H1 (cell line): ENCODE results near the gene TNFRSF14. TPM values are rescaled to one million over a fixed set of nuclear protein-coding genes. Genes with fewer than 3 reads are reported as not detected.

Experiments
- CTCF ChIA-PET: fragments of 300-600 bp; sonication (Branson Sonifier 250); formaldehyde crosslinking; loops from one replicate; lab custom pipeline; 2021; ENCODE audit not compliant: partially characterized antibody; lab: Charles Lee
- POLR2A ChIA-PET: fragments of 300-600 bp; sonication (Branson Sonifier 250); formaldehyde crosslinking; loops from one replicate; lab custom pipeline; 2021; ENCODE audit warnings: inconsistent platforms; ENCODE audit not compliant: partially characterized antibody; lab: Charles Lee
- DNase-seq, 2 experiments: peaks; one replicate each; pipeline versions ENCODE4 v3.0.0 to v3.0.0-alpha.2; 2010 to 2022; ENCODE audit warnings: low spot score in 2 of 2, low read depth in 1 of 2, mixed read lengths in 1 of 2
- FAIRE-seq: peaks from 2 replicates; lab custom pipeline; 2011; peaks lifted over from hg19 to GRCh38; lab: Jason Lieb, UNC
- H2AFZ ChIP-seq: 2 replicates; pipeline ENCODE4 v1.8.1; 2012; ENCODE audit warnings: low read length, inconsistent platforms
- H2AK5ac ChIP-seq: 2 replicates; pipeline ENCODE4 v1.6.1; 2013; ENCODE audit warnings: low read depth, low read length
- H2BK120ac ChIP-seq: replicated peaks from 2 replicates; pipeline ENCODE3; 2013; ENCODE audit warnings: low read depth, low read length, inconsistent platforms
- H2BK12ac ChIP-seq: 2 replicates; pipeline ENCODE4 v1.6.1; 2013; ENCODE audit warnings: low read depth, low read length
- H2BK15ac ChIP-seq: 2 replicates; pipeline ENCODE4 v1.6.1; 2013; ENCODE audit warnings: low read length
- H2BK20ac ChIP-seq: 2 replicates; pipeline ENCODE4 v1.6.1; 2013; ENCODE audit warnings: low read length
- H2BK5ac ChIP-seq: 2 replicates; pipeline ENCODE4 v1.6.1; 2013; ENCODE audit warnings: low read depth, low read length
- H3K14ac ChIP-seq: 2 replicates; pipeline ENCODE4 v1.6.1; 2013; ENCODE audit warnings: inconsistent platforms; ENCODE audit not compliant: insufficient read length
- H3K18ac ChIP-seq: 2 replicates; pipeline ENCODE4 v1.6.1; 2013; ENCODE audit warnings: low read length; ENCODE audit errors: extremely low read depth
- H3K23ac ChIP-seq: 2 replicates; pipeline ENCODE4 v1.6.1; 2013; ENCODE audit warnings: inconsistent platforms; ENCODE audit not compliant: insufficient read length
- H3K23me2 ChIP-seq: 2 replicates; pipeline ENCODE4 v1.6.1; 2013; ENCODE audit warnings: low read depth, low read length
- H3K27ac ChIP-seq: 2 replicates; pipeline ENCODE4 v1.6.1; 2011; ENCODE audit warnings: low read depth, low read length, inconsistent platforms
- H3K27me3 ChIP-seq, 4 experiments: replicated peaks in 1 of 4; 1 replicate in 1 of 4; 2 replicates in 3 of 4; pipeline versions ENCODE4 v1.6.1 to v1.8.1; 2011 to 2013; ENCODE audit warnings: low read length in 3 of 4, mild to moderate bottlenecking in 3 of 4, inconsistent platforms in 2 of 4, mixed read lengths in 2 of 4, moderate library complexity in 1 of 4; ENCODE audit not compliant: control insufficient read depth in 3 of 4, insufficient read depth in 3 of 4; ENCODE audit errors: extremely low read depth in 1 of 4
- H3K36me3 ChIP-seq, 4 experiments: 2 replicates each; pipeline versions ENCODE4 v1.6.1 to v1.8.1; 2011 to 2013; ENCODE audit warnings: mild to moderate bottlenecking in 4 of 4, low read length in 3 of 4, moderate library complexity in 2 of 4, control low read depth in 1 of 4, inconsistent platforms in 1 of 4; ENCODE audit not compliant: insufficient read depth in 4 of 4, control insufficient read depth in 2 of 4
- H3K4ac ChIP-seq: replicated peaks from 2 replicates; pipeline ENCODE3; 2013; ENCODE audit warnings: low read length, low read depth, mixed read lengths, inconsistent platforms; ENCODE audit not compliant: insufficient read length
- H3K4me1 ChIP-seq, 4 experiments: replicated peaks in 1 of 4; 1 replicate in 1 of 4; 2 replicates in 3 of 4; pipeline versions ENCODE4 v1.6.1 to v1.8.1; 2011 to 2013; ENCODE audit warnings: low read length in 3 of 4, inconsistent platforms in 2 of 4, mixed read lengths in 1 of 4; ENCODE audit not compliant: insufficient read depth in 4 of 4, control insufficient read depth in 3 of 4
- H3K4me2 ChIP-seq, 2 experiments: 2 replicates each; pipeline versions ENCODE4 v1.6.1 to v1.8.1; 2011 to 2013; ENCODE audit warnings: low read depth in 2 of 2, low read length in 2 of 2, control low read depth in 1 of 2, inconsistent platforms in 1 of 2, mild to moderate bottlenecking in 1 of 2; ENCODE audit not compliant: insufficient read depth in 1 of 2
- H3K4me3 ChIP-seq, 4 experiments: fragments of 200-600, 300-600 bp in 1 of 4; sonication (generic), shearing (Covaris generic), sonication (Bioruptor Twin) in 1 of 4; 2 replicates each; pipeline versions ENCODE4 v1.5.1 to v1.8.1; 2011 to 2016; ENCODE audit warnings: low read length in 4 of 4, low read depth in 3 of 4, control low read depth in 2 of 4, inconsistent platforms in 2 of 4, mild to moderate bottlenecking in 2 of 4, mixed read lengths in 1 of 4, moderate library complexity in 1 of 4; ENCODE audit not compliant: insufficient read depth in 2 of 4; ENCODE audit errors: extremely low read depth in 1 of 4
- H3K56ac ChIP-seq: replicated peaks from 2 replicates; pipeline ENCODE3; 2013; ENCODE audit warnings: low read depth, mild to moderate bottlenecking, mixed read lengths, low read length, inconsistent platforms; ENCODE audit not compliant: insufficient read length
- H3K79me1 ChIP-seq: 2 replicates; pipeline ENCODE4 v1.6.1; 2013; ENCODE audit warnings: low read depth, low read length, control low read depth
- H3K79me2 ChIP-seq, 2 experiments: 2 replicates each; pipeline versions ENCODE4 v1.6.1 to v1.8.1; 2012 to 2013; ENCODE audit warnings: low read length in 2 of 2, mild to moderate bottlenecking in 2 of 2, inconsistent platforms in 1 of 2; ENCODE audit not compliant: insufficient read depth in 2 of 2, control insufficient read depth in 1 of 2
- H3K9ac ChIP-seq, 4 experiments: replicated peaks in 1 of 4; 1 replicate in 1 of 4; 2 replicates in 3 of 4; pipeline versions ENCODE4 v1.6.1 to v1.8.1; 2011 to 2013; ENCODE audit warnings: low read depth in 3 of 4, low read length in 3 of 4, control low read depth in 2 of 4, mild to moderate bottlenecking in 2 of 4, moderate library complexity in 2 of 4, inconsistent platforms in 1 of 4; ENCODE audit errors: extremely low read depth in 1 of 4
- H3K9me3 ChIP-seq, 2 experiments: 2 replicates each; pipeline versions ENCODE4 v1.6.1 to v1.8.1; 2012 to 2013; ENCODE audit warnings: mild to moderate bottlenecking in 2 of 2, moderate library complexity in 2 of 2, control low read depth in 1 of 2, inconsistent platforms in 1 of 2, low read depth in 1 of 2, low read length in 1 of 2, mixed read lengths in 1 of 2; ENCODE audit not compliant: insufficient read depth in 2 of 2
- H4K20me1 ChIP-seq, 2 experiments: replicated peaks in 1 of 2; 2 replicates each; pipeline versions ENCODE3 to v1.8.1; 2011 to 2013; ENCODE audit warnings: inconsistent platforms in 2 of 2, low read length in 2 of 2, mild to moderate bottlenecking in 1 of 2; ENCODE audit not compliant: insufficient read depth in 2 of 2, control insufficient read depth in 1 of 2
- H4K5ac ChIP-seq: 2 replicates; pipeline ENCODE4 v1.6.1; 2013; ENCODE audit warnings: low read length, low read depth, mixed read lengths, inconsistent platforms; ENCODE audit not compliant: insufficient read length
- H4K8ac ChIP-seq: 2 replicates; pipeline ENCODE4 v1.8.0; 2013; ENCODE audit warnings: mild to moderate bottlenecking, moderate library complexity, low read length, inconsistent platforms; ENCODE audit not compliant: insufficient read depth; ENCODE audit errors: extremely low read depth
- H4K91ac ChIP-seq: replicated peaks from 2 replicates; pipeline ENCODE3; 2013; ENCODE audit warnings: low read length, mixed read lengths, inconsistent platforms; ENCODE audit not compliant: insufficient read length
- BCL11A ChIP-seq, 2 experiments: IDR thresholded peaks; one replicate each; pipeline ENCODE4 v1.6.1; 2011; ENCODE audit warnings: low read depth in 2 of 2, low read length in 2 of 2, mild to moderate bottlenecking in 2 of 2
- CEBPB ChIP-seq: IDR thresholded peaks from 2 replicates; pipeline ENCODE4 v1.6.1; 2012; ENCODE audit warnings: low read depth, low read length
- EGR1 ChIP-seq: IDR thresholded peaks from 2 replicates; pipeline ENCODE4 v1.6.1; 2011; ENCODE audit warnings: low read depth, low read length, borderline replicate concordance
- EZH2 ChIP-seq: fragments of 200-600 bp; sonication (generic); IDR thresholded peaks from 2 replicates; pipeline ENCODE4 v1.7.1; 2012; ENCODE audit warnings: low read depth, mild to moderate bottlenecking, moderate library complexity, low read length, inconsistent platforms; ENCODE audit not compliant: severe bottlenecking
- FOSL1 ChIP-seq: IDR thresholded peaks from 2 replicates; pipeline ENCODE4 v1.6.1; 2011; ENCODE audit warnings: mild to moderate bottlenecking, low read depth, low read length, moderate library complexity; ENCODE audit not compliant: insufficient read depth
- GTF2F1 ChIP-seq: IDR thresholded peaks from 2 replicates; pipeline ENCODE4 v1.6.1; 2012; ENCODE audit warnings: low read depth, low read length, improper control_type of control experiment, borderline replicate concordance
- JUN ChIP-seq: IDR thresholded peaks from 2 replicates; pipeline ENCODE4 v1.6.1; 2011; ENCODE audit warnings: low read depth, mild to moderate bottlenecking, improper control_type of control experiment, low read length
- KDM1A ChIP-seq: fragments of 200-600, 300-600 bp; sonication (generic); IDR thresholded peaks from 2 replicates; pipeline ENCODE4 v1.7.1; 2016; ENCODE audit warnings: mild to moderate bottlenecking, low read length, borderline replicate concordance
- MAFK ChIP-seq: IDR thresholded peaks from 2 replicates; pipeline ENCODE4 v1.6.1; 2012; ENCODE audit warnings: low read depth, mild to moderate bottlenecking, improper control_type of control experiment, low read length
- PHF8 ChIP-seq: fragments of 200-600 bp; sonication (generic); conservative IDR thresholded peaks from 2 replicates; pipeline ENCODE4 v1.7.1; 2012; ENCODE audit warnings: low read depth, mild to moderate bottlenecking, inconsistent platforms, low read length, moderate library complexity
- RAD21 ChIP-seq, 2 experiments: IDR thresholded peaks in 1 of 2; conservative IDR thresholded peaks in 1 of 2; 2 replicates each; pipeline ENCODE4 v1.6.1; 2011; ENCODE audit warnings: low read depth in 2 of 2, low read length in 2 of 2, improper control_type of control experiment in 1 of 2, inconsistent platforms in 1 of 2, mild to moderate bottlenecking in 1 of 2, moderate library complexity in 1 of 2
- SIN3A ChIP-seq, 2 experiments: IDR thresholded peaks in 1 of 2; conservative IDR thresholded peaks in 1 of 2; 2 replicates each; pipeline ENCODE4 v1.6.1; 2011 to 2012; ENCODE audit warnings: low read length in 2 of 2, improper control_type of control experiment in 1 of 2, low read depth in 1 of 2, mild to moderate bottlenecking in 1 of 2
- TAF7 ChIP-seq: optimal IDR thresholded peaks from 2 replicates; pipeline ENCODE3; 2011; ENCODE audit warnings: low read depth, mild to moderate bottlenecking, inconsistent platforms, low read length, moderate library complexity, borderline replicate concordance
- TEAD4 ChIP-seq: IDR thresholded peaks from 2 replicates; pipeline ENCODE4 v1.6.1; 2012; ENCODE audit warnings: low read depth, low read length, inconsistent platforms, mixed read lengths
- WGBS, 2 experiments: shearing (Covaris generic) in 1 of 2; methylation state at CpG; one replicate each; pipeline versions ENCODE4 v1.1.6 to v1.1.7; 2013 to 2015; ENCODE audit warnings: low lambda C conversion rate in 2 of 2, mixed read lengths in 2 of 2, inconsistent platforms in 1 of 2, low coverage in 1 of 2, missing lambda C conversion rate in 1 of 2; ENCODE audit not compliant: insufficient replicate concordance in 2 of 2, insufficient coverage in 1 of 2, insufficient read length in 1 of 2; ENCODE audit errors: extremely low coverage in 1 of 2, missing lambda C conversion rate in 1 of 2; 5-methylcytosine and 5-hydroxymethylcytosine counted together
- polyA plus RNA-seq, 7 experiments: library from polyadenylated mRNA; depleted of rRNA in 3 of 7; stranded (reverse) in 5 of 7; unstranded in 2 of 7; fragments of >200 nt in 5 of 7; fragments of 200-250 nt in 2 of 7; gene quantifications; 1 replicate in 5 of 7; 2 replicates in 1 of 7; 4 replicates in 1 of 7; pipeline versions ENCODE4 v1.2.1 to v1.2.3, GENCODE V29; 2011 to 2013; ENCODE audit warnings: missing spikeins in 2 of 7, mixed read lengths in 2 of 7
- total RNA-seq: library from RNA; stranded (reverse); fragmentation: NEBNext Ultra II Directional; extraction: Animal tissue kit (Norgen Biotek cat#: 25700); gene quantifications from 2 replicates; pipeline ENCODE4 v1.2.1, GENCODE V29; 2021

Gene TNFRSF14
- total and polyA plus RNA-seq, 2 of the 8 experiments (the other 6 are each of a cell fraction or from before 2014, with no cell fraction given), result 0.36 to 0.50 TPM

GRCh38 chr1:2570332-2570731 lies 14.2 kb downstream of the TNFRSF14 start:
- no peak overlapping the region for H4K91ac ChIP-seq
- no peaks in the 10 kb centered on the region for H3K27me3 ChIP-seq
- no peak for DNase-seq
- H4K8ac ChIP-seq, result no peak overlapping the region
- FAIRE-seq, result no peak
- ChIA-PET CTCF (interaction anchor here (5.1 kb wide), 1 partner anchor 8 kb away, joined by 33 read pairs; no protein-coding TSS in a partner anchor), POLR2A (no interaction called here)
- no peaks in the 10 kb centered on the region for H3K79me2 ChIP-seq
- H3K9ac ChIP-seq, result no peak overlapping the region
- H3K56ac ChIP-seq, result no peak overlapping the region
- H3K23ac ChIP-seq, result no peak overlapping the region
- H3K14ac ChIP-seq, result no peak overlapping the region
- H3K79me1 ChIP-seq, result no peaks in the 10 kb centered on the region
- no peak overlapping the region for H2BK15ac ChIP-seq
- TF ChIP-seq JUN (no peak), TEAD4 (no peak), BCL11A (IDR thresholded peaks at IDR 0.05; ENCODE audit: low read depth in 2 of 2, low read length in 2 of 2) (no peak), CEBPB (no peak), GTF2F1 (no peak), EGR1 (no peak), SIN3A (conservative IDR thresholded peaks at IDR 0.05 in 1 of 2, IDR thresholded peaks at IDR 0.05 in 1 of 2; ENCODE audit: low read depth in 1 of 2, low read length in 2 of 2) (no peak), EZH2 (no peak), RAD21 (IDR thresholded peaks at IDR 0.05 in 1 of 2, conservative IDR thresholded peaks at IDR 0.05 in 1 of 2; ENCODE audit: low read depth in 2 of 2, low read length in 2 of 2) (no peak), FOSL1 (no peak), KDM1A (no peak), MAFK (no peak), TAF7 (no peak), PHF8 (no peak)
- H3K23me2 ChIP-seq, result no peaks in the 10 kb centered on the region
- no peak overlapping the region for H2BK5ac ChIP-seq
- H3K18ac ChIP-seq, result no peak overlapping the region
- peaks cover 5 to 8% of the 10 kb centered on the region in 2 experiments for H3K9me3 ChIP-seq
- no peaks in the 10 kb centered on the region for H3K4me1 ChIP-seq
- H3K4me2 ChIP-seq, result no peak overlapping the region
- no peak overlapping the region for H2BK20ac ChIP-seq
- no peak overlapping the region for H3K27ac ChIP-seq
- H4K5ac ChIP-seq, result no peak overlapping the region
- 87% methylated on average over 16 of the region's 17 CpGs; no CpG with 5 or more reads in 1 of the 2 experiments for whole genome bisulfite sequencing, 2 experiments
- H4K20me1 ChIP-seq, result no peaks in the 10 kb centered on the region
- no peak overlapping the region for H3K4ac ChIP-seq
- 0 out of 2 replicates have a peak overlapping the region, but pooled peaks have one; percentile 39 for H2BK12ac ChIP-seq
- H2AK5ac ChIP-seq, result no peak overlapping the region
- no peak overlapping the region for H2BK120ac ChIP-seq
- H3K4me3 ChIP-seq, result no peak overlapping the region
- no peaks in the 10 kb centered on the region for H3K36me3 ChIP-seq
- H2AFZ ChIP-seq, result no peak overlapping the region
